Measurements from ENCODE around the gene PHOSPHO2.

DNA sequence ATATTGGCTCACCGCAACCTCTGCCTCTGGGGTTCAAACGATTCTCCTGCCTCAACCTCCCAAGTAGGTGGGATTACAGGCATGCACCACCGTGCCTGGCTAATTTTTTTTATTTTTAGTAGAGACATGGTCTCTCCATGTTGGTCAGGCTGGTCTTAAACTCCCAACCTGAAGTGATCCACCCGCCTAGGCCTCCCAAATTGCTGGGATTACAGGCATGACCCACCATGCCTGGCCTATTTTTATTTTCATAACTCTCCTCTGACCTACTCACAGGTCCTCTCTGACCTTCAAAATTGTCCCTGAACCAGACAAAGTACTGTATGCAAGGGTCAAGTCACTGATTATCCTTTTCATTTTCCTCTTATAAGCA is 23.4 kb downstream of the PHOSPHO2 start:
- TF ChIP-seq, protein P1, sequence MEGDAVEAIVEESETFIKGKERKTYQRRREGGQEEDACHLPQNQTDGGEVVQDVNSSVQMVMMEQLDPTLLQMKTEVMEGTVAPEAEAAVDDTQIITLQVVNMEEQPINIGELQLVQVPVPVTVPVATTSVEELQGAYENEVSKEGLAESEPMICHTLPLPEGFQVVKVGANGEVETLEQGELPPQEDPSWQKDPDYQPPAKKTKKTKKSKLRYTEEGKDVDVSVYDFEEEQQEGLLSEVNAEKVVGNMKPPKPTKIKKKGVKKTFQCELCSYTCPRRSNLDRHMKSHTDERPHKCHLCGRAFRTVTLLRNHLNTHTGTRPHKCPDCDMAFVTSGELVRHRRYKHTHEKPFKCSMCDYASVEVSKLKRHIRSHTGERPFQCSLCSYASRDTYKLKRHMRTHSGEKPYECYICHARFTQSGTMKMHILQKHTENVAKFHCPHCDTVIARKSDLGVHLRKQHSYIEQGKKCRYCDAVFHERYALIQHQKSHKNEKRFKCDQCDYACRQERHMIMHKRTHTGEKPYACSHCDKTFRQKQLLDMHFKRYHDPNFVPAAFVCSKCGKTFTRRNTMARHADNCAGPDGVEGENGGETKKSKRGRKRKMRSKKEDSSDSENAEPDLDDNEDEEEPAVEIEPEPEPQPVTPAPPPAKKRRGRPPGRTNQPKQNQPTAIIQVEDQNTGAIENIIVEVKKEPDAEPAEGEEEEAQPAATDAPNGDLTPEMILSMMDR (IDR thresholded peaks at IDR 0.05; ENCODE audit: extremely low read depth in 1 of 2, insufficient read depth in 1 of 2, low read depth in 1 of 2, low read length in 2 of 2) = no peak
- no peak for TF ChIP-seq POLR2AphosphoS5 (IDR thresholded peaks at IDR 0.05; ENCODE audit: insufficient read depth, low read depth, low read length)
